ENCODE measurements around the gene MICALL1.

Gene MICALL1

DNA sequence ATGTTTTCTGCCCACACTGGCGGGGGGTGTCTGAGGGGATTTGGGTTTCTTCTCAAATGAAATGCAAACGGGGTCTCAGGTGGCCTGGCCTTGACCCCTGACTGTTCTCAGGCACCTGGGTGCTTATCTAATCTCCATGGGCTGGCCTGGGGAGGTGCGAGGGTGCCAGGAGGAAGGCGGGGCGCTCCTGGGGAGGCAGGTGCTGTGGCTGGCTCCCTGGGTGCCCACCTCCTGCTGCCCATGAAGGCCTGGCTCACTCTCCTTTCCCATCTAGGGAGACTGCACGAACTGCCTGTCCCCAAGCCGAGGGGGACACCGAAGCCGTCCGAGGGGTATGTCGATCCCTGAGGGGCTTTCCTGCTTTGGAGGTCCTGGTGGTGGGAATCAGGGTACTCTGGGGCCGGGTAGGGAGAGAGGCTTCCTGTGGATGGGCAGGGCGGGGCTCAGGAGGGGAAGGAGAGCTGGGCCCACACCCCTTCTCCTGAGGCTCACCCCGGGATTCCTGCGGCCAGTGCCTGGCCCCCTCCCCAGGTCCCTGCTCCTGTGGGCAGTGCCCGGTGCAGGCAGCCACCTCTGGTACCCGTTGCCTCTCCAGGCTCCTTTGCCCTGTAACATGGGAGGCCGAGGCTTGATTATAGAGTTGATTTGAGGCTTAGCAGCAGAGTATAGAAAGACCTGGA lies 18.4 kb downstream of the MICALL1 start:
- H3K4me3 ChIP-seq (ENCODE audit: low read length): no peak overlapping the region
- no peak for TF ChIP-seq CTCF (IDR thresholded peaks at IDR 0.05; ENCODE audit: insufficient read depth, low read depth, low read length, missing control alignments)
- DNase-seq (ENCODE audit: low read depth): no peak

GRCh38 chr22:37925330-37925729 lies 19.2 kb downstream of the MICALL1 start:
- H3K4me3 ChIP-seq (ENCODE audit: low read length): no peak overlapping the region

DNA sequence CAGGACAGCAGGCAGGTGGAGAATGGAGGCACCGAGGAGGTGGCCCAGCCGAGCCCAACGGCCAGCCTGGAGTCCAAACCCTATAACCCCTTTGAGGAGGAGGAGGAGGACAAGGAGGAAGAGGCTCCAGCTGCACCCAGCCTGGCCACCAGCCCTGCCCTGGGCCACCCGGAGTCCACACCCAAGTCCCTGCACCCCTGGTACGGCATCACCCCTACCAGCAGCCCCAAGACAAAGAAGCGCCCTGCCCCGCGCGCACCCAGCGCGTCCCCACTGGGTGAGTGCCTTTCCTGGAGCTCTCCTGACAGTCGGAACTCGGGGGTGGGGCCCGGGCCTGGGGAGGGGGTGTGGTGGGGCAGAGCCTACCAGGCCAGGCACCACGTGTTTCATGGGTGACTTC lies 19.7 kb downstream of the MICALL1 start:
- no peak for DNase-seq (ENCODE audit: low read depth)
- no peak for TF ChIP-seq CTCF (IDR thresholded peaks at IDR 0.05; ENCODE audit: insufficient read depth, low read depth, low read length, missing control alignments)
- no peak overlapping the region for H3K4me3 ChIP-seq (ENCODE audit: low read length)

More at GRCh38 chr22:37925330-37925729, 19.2 kb downstream of the MICALL1 start:
- no peak for TF ChIP-seq CTCF (IDR thresholded peaks at IDR 0.05; ENCODE audit: insufficient read depth, low read depth, low read length, missing control alignments)
- no peak for DNase-seq (ENCODE audit: low read depth)

DNA sequence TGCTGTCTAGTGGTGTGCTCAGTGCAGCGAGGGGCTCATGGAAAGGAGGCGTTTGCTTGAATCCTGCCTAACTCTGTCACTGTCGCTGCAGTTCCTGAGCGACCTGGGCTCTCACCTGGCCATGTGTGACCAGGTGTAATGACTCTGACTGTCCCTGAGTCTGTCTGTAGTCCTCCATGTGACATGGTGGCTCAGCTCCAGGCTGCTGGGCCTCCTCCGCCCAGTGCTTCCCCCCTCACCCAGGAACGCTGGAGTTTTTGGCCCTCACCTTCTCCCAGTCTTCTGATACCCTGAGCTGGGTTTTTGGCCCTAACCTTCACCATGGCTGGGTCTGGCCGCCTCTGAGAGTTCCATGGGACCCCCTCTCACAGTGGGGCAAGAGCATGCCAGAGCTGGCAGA lies 20.3 kb downstream of the MICALL1 start:
- TF ChIP-seq CTCF (IDR thresholded peaks at IDR 0.05; ENCODE audit: insufficient read depth, low read depth, low read length, missing control alignments): no peak
- no peak for DNase-seq (ENCODE audit: low read depth)
- H3K4me3 ChIP-seq (ENCODE audit: low read length): no peak overlapping the region

DNA sequence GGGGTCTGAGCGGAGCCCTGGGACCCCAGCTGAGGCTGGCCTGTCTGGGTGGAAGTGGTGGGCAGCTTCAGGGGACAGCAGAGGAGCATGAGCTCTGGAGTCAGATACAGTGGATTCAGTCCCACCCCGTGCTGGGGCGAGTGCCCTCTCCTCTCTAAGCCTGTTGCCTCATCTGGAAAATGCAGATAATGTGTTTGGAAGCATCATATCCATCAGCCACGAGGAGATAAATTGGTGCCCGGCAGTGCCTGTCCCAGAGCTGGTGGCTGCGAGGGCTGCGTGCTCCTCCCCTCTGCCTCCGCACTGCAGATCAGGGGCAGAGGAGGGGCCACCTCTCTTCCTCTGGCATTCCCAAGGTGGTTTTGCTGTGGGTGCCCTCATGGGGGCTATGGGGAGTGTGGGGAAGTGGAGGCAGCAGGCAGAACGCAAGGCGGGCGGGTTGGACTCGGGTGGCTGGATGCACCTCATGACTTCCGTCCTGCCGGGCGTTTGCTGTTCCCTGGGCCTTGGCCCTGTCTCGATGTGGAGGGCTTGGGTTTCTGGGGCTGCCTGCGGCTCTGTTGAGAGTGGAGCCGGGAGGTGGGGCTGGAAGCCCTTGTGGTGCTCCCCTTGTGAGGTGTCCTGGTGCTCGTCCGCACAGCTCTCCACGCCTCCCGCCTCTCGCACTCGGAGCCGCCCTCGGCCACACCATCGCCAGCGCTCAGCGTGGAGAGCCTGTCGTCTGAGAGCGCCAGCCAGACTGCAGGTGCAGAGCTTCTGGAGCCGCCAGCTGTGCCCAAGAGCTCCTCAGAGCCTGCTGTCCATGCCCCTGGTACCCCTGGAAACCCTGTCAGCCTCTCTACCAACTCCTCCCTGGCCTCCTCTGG lies 20.9 kb downstream of the MICALL1 start:
- H3K4me3 ChIP-seq (ENCODE audit: low read length): no peak overlapping the region
- no peak for TF ChIP-seq CTCF (IDR thresholded peaks at IDR 0.05; ENCODE audit: insufficient read depth, low read depth, low read length, missing control alignments)
- no peak for DNase-seq (ENCODE audit: low read depth)

GRCh38 chr22:37927637-37927936 lies 21.5 kb downstream of the MICALL1 start:
- no peak overlapping the region for H3K4me3 ChIP-seq (ENCODE audit: low read length)
- no peak for DNase-seq (ENCODE audit: low read depth)
- TF ChIP-seq CTCF (IDR thresholded peaks at IDR 0.05; ENCODE audit: insufficient read depth, low read depth, low read length, missing control alignments): no peak

Measured in epithelial cell of esophagus (primary cell).